ENCODE measurements around the gene MEGF11.
A peak's percentile ranks its signal among the peaks of the same experiment; 100 is the strongest.

Gene MEGF11

DNA sequence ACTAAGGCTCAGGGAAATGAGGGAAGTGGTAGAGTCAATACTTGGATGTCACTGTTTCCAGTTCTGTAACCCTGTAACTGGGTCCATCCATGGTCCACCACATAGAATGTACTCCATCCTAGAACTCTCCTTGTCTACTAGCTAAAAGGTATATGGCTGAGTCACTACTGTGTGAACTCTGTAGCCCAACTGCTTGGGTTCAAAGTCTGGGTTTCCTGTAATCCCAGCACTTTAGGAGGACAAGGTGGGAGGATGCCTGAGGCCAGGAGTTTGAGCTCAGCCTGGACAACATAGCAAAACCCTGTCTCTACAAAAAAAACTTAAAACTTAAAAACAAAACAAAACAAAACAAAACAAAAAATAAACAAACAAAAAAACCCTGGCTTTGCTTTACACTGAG is 34.5 kb upstream of the MEGF11 start:
- no peaks in the 10 kb centered on the region for H3K9me2 ChIP-seq (ENCODE audit: low read depth, low read length)
- no peaks in the 10 kb centered on the region for H3K36me3 ChIP-seq (ENCODE audit: insufficient read depth, low read length)
- no peaks in the 10 kb centered on the region for H3K9me3 ChIP-seq (ENCODE audit: low read length)
- peaks cover 66% of the 10 kb centered on the region for H3K4me1 ChIP-seq (ENCODE audit: insufficient read depth, low read length, severe bottlenecking)
- 0 out of 2 replicates have a peak, but pooled peaks cover 4% of the 10 kb centered on the region for H3K79me2 ChIP-seq (ENCODE audit: insufficient read depth, low read length)
- H2AFZ ChIP-seq (ENCODE audit: low read length) = no peak overlapping the region
- H3K9ac ChIP-seq (ENCODE audit: low read length) = no peak overlapping the region; the same call in 1 of the 2 replicates
- H3K4me2 ChIP-seq (ENCODE audit: low read length) = no peak overlapping the region
- H3K4me3 ChIP-seq (ENCODE audit: low read depth, low read length, poor library complexity, severe bottlenecking) = no peak overlapping the region
- no peaks in the 10 kb centered on the region for H4K20me1 ChIP-seq (ENCODE audit: insufficient read depth, low read length)
- no peaks in the 10 kb centered on the region for H3K27me3 ChIP-seq (ENCODE audit: insufficient read depth, low read length)
- TF ChIP-seq CTCF (IDR thresholded peaks at IDR 0.05; ENCODE audit: low read length) (no peak), EZH2 (IDR thresholded peaks at IDR 0.05; ENCODE audit: borderline replicate concordance, low read length) (no peak)
- peaks cover 7% of the 10 kb centered on the region; the same call in 1 of the 2 replicates for H3F3A ChIP-seq (ENCODE audit: insufficient read depth, low read length)
- H3K27ac ChIP-seq (ENCODE audit: low read depth, low read length, poor library complexity, severe bottlenecking) = peak overlapping the region; percentile 47

GRCh38 chr15:66287461-66288057 is 34.0 kb upstream of the MEGF11 start:
- Histone ChIP-seq H2AFZ (ENCODE audit: low read length) (no peak overlapping the region), H3K4me2 (ENCODE audit: low read length) (no peak overlapping the region), H3K79me2 (ENCODE audit: insufficient read depth, low read length) (0 out of 2 replicates have a peak, but pooled peaks cover 1% of the 10 kb centered on the region), H3K4me1 (ENCODE audit: insufficient read depth, low read length, severe bottlenecking) (peaks cover 61% of the 10 kb centered on the region), H3K36me3 (ENCODE audit: insufficient read depth, low read length) (no peaks in the 10 kb centered on the region), H3K9me3 (ENCODE audit: low read length) (no peaks in the 10 kb centered on the region), H3K9me2 (ENCODE audit: low read depth, low read length) (no peaks in the 10 kb centered on the region), H3K27me3 (ENCODE audit: insufficient read depth, low read length) (no peaks in the 10 kb centered on the region), H3K27ac (ENCODE audit: low read depth, low read length, poor library complexity, severe bottlenecking) (no peak overlapping the region), H3F3A (ENCODE audit: insufficient read depth, low read length) (peaks cover 7% of the 10 kb centered on the region; the same call in 1 of the 2 replicates), H3K4me3 (ENCODE audit: low read depth, low read length, poor library complexity, severe bottlenecking) (no peak overlapping the region), H4K20me1 (ENCODE audit: insufficient read depth, low read length) (no peaks in the 10 kb centered on the region), H3K9ac (ENCODE audit: low read length) (no peak overlapping the region; the same call in 1 of the 2 replicates)
- TF ChIP-seq EZH2 (IDR thresholded peaks at IDR 0.05; ENCODE audit: borderline replicate concordance, low read length) (no peak), CTCF (IDR thresholded peaks at IDR 0.05; ENCODE audit: low read length) (peak; percentile 48)

DNA sequence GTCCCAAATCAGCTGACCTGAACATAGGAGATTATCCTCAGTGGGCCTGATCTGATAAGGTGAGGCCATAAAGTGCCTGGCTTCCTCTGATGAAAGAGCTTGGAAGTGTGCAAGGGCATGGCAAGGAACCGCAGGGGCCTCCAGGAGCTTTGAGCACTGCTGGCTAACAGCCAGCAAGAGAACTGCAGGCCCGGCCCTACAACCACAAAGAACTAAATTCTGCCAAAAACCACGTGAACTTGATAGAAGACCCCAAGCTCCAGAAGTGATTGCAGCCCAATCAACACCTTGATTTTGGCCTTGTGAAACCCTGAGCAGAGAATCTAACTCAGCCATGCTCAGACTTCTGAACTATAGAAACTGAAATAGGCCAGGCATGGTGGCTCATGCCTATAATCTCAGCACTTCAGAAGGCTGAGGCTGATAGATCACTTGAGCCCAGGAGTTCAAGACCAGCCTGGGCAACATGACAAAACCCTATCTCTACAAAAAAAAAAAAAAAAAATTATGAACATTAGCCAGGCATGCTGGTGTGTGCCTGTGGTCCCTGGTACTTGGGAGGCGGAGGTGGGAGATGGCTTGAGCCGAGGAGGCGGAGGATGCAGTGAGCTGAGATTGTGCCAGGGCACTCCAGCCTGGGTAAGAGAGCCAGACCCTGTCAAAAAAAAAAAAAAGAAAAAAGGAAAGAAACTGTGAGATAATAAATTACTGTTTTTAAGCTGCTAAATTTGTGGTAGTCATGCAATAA is 32.2 kb upstream of the MEGF11 start:
- no peak overlapping the region for H3K4me3 ChIP-seq (ENCODE audit: low read depth, low read length, poor library complexity, severe bottlenecking)
- H3K27me3 ChIP-seq (ENCODE audit: insufficient read depth, low read length) = no peaks in the 10 kb centered on the region
- no peaks in the 10 kb centered on the region for H3K9me2 ChIP-seq (ENCODE audit: low read depth, low read length)
- peaks cover 7% of the 10 kb centered on the region; the same call in 1 of the 2 replicates for H3F3A ChIP-seq (ENCODE audit: insufficient read depth, low read length)
- no peaks in the 10 kb centered on the region for H4K20me1 ChIP-seq (ENCODE audit: insufficient read depth, low read length)
- H3K79me2 ChIP-seq (ENCODE audit: insufficient read depth, low read length) = no peaks in the 10 kb centered on the region
- no peak overlapping the region for H3K9ac ChIP-seq (ENCODE audit: low read length)
- H3K9me3 ChIP-seq (ENCODE audit: low read length) = no peaks in the 10 kb centered on the region
- no peak for TF ChIP-seq CTCF (IDR thresholded peaks at IDR 0.05; ENCODE audit: low read length)
- TF ChIP-seq EZH2 (IDR thresholded peaks at IDR 0.05; ENCODE audit: borderline replicate concordance, low read length) = no peak
- no peak overlapping the region for H3K4me2 ChIP-seq (ENCODE audit: low read length)
- H3K4me1 ChIP-seq (ENCODE audit: insufficient read depth, low read length, severe bottlenecking) = peaks cover 46% of the 10 kb centered on the region
- peak overlapping the region; percentile 33 for H3K27ac ChIP-seq (ENCODE audit: low read depth, low read length, poor library complexity, severe bottlenecking)
- no peak overlapping the region for H2AFZ ChIP-seq (ENCODE audit: low read length)
- H3K36me3 ChIP-seq (ENCODE audit: insufficient read depth, low read length) = no peaks in the 10 kb centered on the region
